Astrocyte of the cerebellum (primary cell): Measurements from ENCODE around the gene CELA1.

Source experiments
- DNase-seq: peaks from one replicate; pipeline ENCODE4 v3.0.0-alpha.2; 2011; ENCODE audit warnings: low read depth
- H3K4me3 ChIP-seq: 2 replicates; pipeline ENCODE4 v1.5.1; 2011; ENCODE audit warnings: mild to moderate bottlenecking, low read depth, low read length, moderate library complexity
- CTCF ChIP-seq: IDR thresholded peaks from 2 replicates; pipeline ENCODE4 v1.5.1; 2012; ENCODE audit warnings: low read length, low read depth, moderate library complexity, mild to moderate bottlenecking; ENCODE audit errors: missing control alignments
- in situ Hi-C: cut with HindIII; loops from 2 replicates; pipeline ENCODE4 v1.10.0; 2017; ENCODE audit warnings: low sequenced_read_pairs

CELA1 gene

GRCh38 chr12:51390891-51391282 lies 44.4 kb upstream of the CELA1 start:
- no peak for DNase-seq
- in situ Hi-C loops: no loop called here
- TF ChIP-seq CTCF: no peak
- peak overlapping the region; percentile 52 for H3K4me3 ChIP-seq

GRCh38 chr12:51390457-51390856 lies 44.0 kb upstream of the CELA1 start:
- TF ChIP-seq CTCF: no peak
- no peak overlapping the region for H3K4me3 ChIP-seq
- in situ Hi-C loops: no loop called here
- no peak for DNase-seq

GRCh38 chr12:51389302-51389999 lies 43.0 kb upstream of the CELA1 start:
- no peak for TF ChIP-seq CTCF
- DNase-seq: no peak
- in situ Hi-C loops: no loop called here
- H3K4me3 ChIP-seq: no peak overlapping the region

DNA sequence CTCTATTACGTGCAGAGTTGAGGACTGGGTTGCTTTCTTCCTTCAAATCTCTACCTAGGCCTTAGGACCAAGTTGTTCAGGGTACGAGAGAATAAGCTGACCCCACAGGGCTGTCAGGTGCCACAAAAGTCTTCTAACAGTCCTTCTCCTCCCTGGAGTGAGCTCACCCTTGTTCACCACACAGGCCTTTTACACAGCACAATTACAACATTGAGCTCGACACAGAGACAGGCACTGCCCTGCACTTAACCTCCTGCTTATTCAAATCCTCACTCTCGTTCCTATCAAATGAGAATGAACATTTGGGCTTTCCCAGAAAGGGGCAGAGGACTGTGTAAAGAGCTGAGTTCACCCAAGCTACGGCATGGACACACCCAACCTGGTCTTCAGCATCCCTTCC lies 42.4 kb upstream of the CELA1 start:
- TF ChIP-seq CTCF: no peak
- DNase-seq: no peak
- H3K4me3 ChIP-seq: no peak overlapping the region
- in situ Hi-C loops: no loop called here

DNA sequence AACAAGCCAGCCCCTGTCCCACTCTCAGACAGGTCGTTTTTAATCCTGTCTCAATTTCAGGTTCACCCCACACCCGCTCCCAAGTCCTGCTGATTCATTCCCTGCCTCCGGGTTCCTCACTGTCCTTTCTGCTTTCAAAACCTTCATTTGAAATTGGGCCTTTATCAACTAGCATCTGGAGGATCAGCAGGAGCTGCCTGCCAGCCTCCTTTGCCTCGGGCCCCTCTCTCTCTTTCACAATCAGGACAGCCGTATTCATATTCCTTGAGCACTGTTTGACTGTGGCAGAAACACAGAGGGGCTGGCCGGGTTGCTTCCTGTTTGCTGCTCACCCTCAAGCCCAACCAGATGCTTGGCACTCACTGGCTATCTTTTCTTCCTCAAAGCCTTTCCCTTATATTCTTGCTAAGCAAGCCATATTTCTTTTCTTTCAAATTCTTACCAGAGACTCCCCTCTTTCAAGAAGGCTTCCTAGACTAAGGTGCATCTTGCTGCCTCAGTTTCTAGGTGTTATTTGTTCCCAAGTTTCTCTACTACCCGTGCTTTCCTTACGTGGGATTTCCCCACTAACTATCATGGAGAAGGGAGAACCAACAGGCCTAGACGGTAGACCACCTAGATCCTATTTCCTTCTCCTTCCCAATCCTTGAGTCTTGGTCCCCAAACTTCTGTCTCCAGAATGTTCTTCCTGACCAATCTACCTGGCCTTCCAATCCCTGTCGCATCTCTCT lies 41.8 kb upstream of the CELA1 start:
- no peak overlapping the region for H3K4me3 ChIP-seq
- DNase-seq: peak; percentile 24
- in situ Hi-C loops: no loop called here
- TF ChIP-seq CTCF: no peak

DNA sequence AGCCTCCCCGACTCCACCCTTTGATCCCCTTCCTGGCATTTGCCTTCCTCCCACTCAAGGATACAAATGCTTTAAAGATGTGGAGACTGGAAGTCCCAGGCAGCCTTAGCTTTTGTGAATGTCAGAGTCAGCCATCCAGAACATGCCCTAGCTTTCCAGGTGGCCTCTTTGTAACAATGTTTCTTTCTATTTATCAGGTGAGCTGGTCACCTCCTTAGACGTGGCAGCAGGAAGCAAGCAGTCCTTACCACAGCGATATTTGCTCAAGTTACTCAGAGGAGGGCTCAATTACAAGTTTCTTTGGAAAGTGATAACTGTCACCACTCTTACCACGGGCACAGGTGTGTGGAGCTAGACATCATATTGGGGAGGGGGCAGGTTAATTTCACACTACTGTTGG lies 39.9 kb upstream of the CELA1 start:
- TF ChIP-seq CTCF: no peak
- DNase-seq: no peak
- no peak overlapping the region for H3K4me3 ChIP-seq
- in situ Hi-C loops: no loop called here
